Measurements from ENCODE around the gene NOP53.
"Not testable (repeated sequence)": the region's sequence is repeated elsewhere in the genome, so short reads cannot be mapped to it uniquely, and the experiment has no call there.

NOP53 gene

GRCh38 chr19:47756953-47757608 lies 11.7 kb downstream of the NOP53 start:
- no peaks in the 10 kb centered on the region for H3K27me3 Mint-ChIP-seq
- peaks cover 15% of the 10 kb centered on the region for H3K36me3 Mint-ChIP-seq
- H3K4me3 Mint-ChIP-seq = no peak overlapping the region

GRCh38 chr19:47757617-47758442 lies 12.5 kb downstream of the NOP53 start:
- no peaks in the 10 kb centered on the region for H3K9me3 Mint-ChIP-seq (ENCODE audit: low read depth)
- no peak overlapping the region for H3K4me3 Mint-ChIP-seq
- H3K4me1 Mint-ChIP-seq (ENCODE audit: low read depth) = no peaks in the 10 kb centered on the region
- no peak overlapping the region for H3K27ac Mint-ChIP-seq
- peaks cover 15% of the 10 kb centered on the region for H3K36me3 Mint-ChIP-seq
- no peaks in the 10 kb centered on the region for H3K27me3 Mint-ChIP-seq

More at GRCh38 chr19:47756953-47757608, 11.7 kb downstream of the NOP53 start:
- no peaks in the 10 kb centered on the region for H3K9me3 Mint-ChIP-seq (ENCODE audit: low read depth)
- no peaks in the 10 kb centered on the region for H3K4me1 Mint-ChIP-seq (ENCODE audit: low read depth)
- no peak overlapping the region for H3K27ac Mint-ChIP-seq

GRCh38 chr19:47758443-47758804 lies 13.1 kb downstream of the NOP53 start:
- Mint-ChIP-seq H3K27ac (peak overlapping the region; percentile 6), H3K9me3 (ENCODE audit: low read depth) (no peaks in the 10 kb centered on the region), H3K27me3 (no peaks in the 10 kb centered on the region), H3K4me1 (ENCODE audit: low read depth) (no peaks in the 10 kb centered on the region), H3K36me3 (peaks cover 13% of the 10 kb centered on the region), H3K4me3 (no peak overlapping the region)

GRCh38 chr19:47760632-47760999 lies 15.3 kb downstream of the NOP53 start:
- Mint-ChIP-seq H3K36me3 (peaks cover 9% of the 10 kb centered on the region), H3K27me3 (no peaks in the 10 kb centered on the region), H3K9me3 (ENCODE audit: low read depth) (no peaks in the 10 kb centered on the region), H3K27ac (no peak overlapping the region), H3K4me3 (no peak overlapping the region), H3K4me1 (ENCODE audit: low read depth) (no peaks in the 10 kb centered on the region)

- no peak overlapping the region for H3K27ac Mint-ChIP-seq
Measured at GRCh38 chr19:47761566-47761965, 16.2 kb downstream of the NOP53 start.

GRCh38 chr19:47762151-47762550 lies 16.8 kb downstream of the NOP53 start:
- Mint-ChIP-seq H3K36me3 (peaks cover 8% of the 10 kb centered on the region), H3K9me3 (ENCODE audit: low read depth) (no peaks in the 10 kb centered on the region), H3K27ac (no peak overlapping the region), H3K4me1 (ENCODE audit: low read depth) (no peaks in the 10 kb centered on the region), H3K4me3 (no peak overlapping the region), H3K27me3 (no peaks in the 10 kb centered on the region)

More at GRCh38 chr19:47761566-47761965, 16.2 kb downstream of the NOP53 start:
- H3K9me3 Mint-ChIP-seq (ENCODE audit: low read depth) = no peaks in the 10 kb centered on the region
- no peaks in the 10 kb centered on the region for H3K27me3 Mint-ChIP-seq
- no peak overlapping the region for H3K4me3 Mint-ChIP-seq
- H3K4me1 Mint-ChIP-seq (ENCODE audit: low read depth) = no peaks in the 10 kb centered on the region
- H3K36me3 Mint-ChIP-seq = peaks cover 9% of the 10 kb centered on the region

GRCh38 chr19:47762615-47763308 lies 17.4 kb downstream of the NOP53 start:
- Mint-ChIP-seq H3K9me3 (ENCODE audit: low read depth) (no peaks in the 10 kb centered on the region), H3K27ac (no peak overlapping the region), H3K4me3 (no peak overlapping the region), H3K4me1 (ENCODE audit: low read depth) (no peaks in the 10 kb centered on the region), H3K36me3 (peaks cover 7% of the 10 kb centered on the region), H3K27me3 (no peaks in the 10 kb centered on the region)

GRCh38 chr19:47764705-47765104 lies 19.4 kb downstream of the NOP53 start:
- H3K27me3 Mint-ChIP-seq; H3K4me1 Mint-ChIP-seq (ENCODE audit: low read depth); H3K9me3 Mint-ChIP-seq (ENCODE audit: low read depth); H3K4me3 Mint-ChIP-seq; H3K36me3 Mint-ChIP-seq; H3K27ac Mint-ChIP-seq: not testable (repeated sequence)

- Mint-ChIP-seq H3K27me3 (no peaks in the 10 kb centered on the region), H3K9me3 (ENCODE audit: low read depth) (no peaks in the 10 kb centered on the region), H3K4me3 (no peak overlapping the region), H3K27ac (no peak overlapping the region), H3K4me1 (ENCODE audit: low read depth) (no peaks in the 10 kb centered on the region), H3K36me3 (no peaks in the 10 kb centered on the region)
Measured at GRCh38 chr19:47765523-47766358, 20.4 kb downstream of the NOP53 start.

- H3K27me3 Mint-ChIP-seq = no peaks in the 10 kb centered on the region
- H3K36me3 Mint-ChIP-seq = no peaks in the 10 kb centered on the region
- no peaks in the 10 kb centered on the region for H3K4me1 Mint-ChIP-seq (ENCODE audit: low read depth)
- H3K27ac Mint-ChIP-seq = no peak overlapping the region
- no peak overlapping the region for H3K4me3 Mint-ChIP-seq
- no peaks in the 10 kb centered on the region for H3K9me3 Mint-ChIP-seq (ENCODE audit: low read depth)
Measured at GRCh38 chr19:47766359-47766620, 20.9 kb downstream of the NOP53 start.

- Mint-ChIP-seq H3K27ac (no peak overlapping the region), H3K4me3 (no peak overlapping the region), H3K36me3 (no peaks in the 10 kb centered on the region), H3K4me1 (ENCODE audit: low read depth) (no peaks in the 10 kb centered on the region), H3K27me3 (no peaks in the 10 kb centered on the region), H3K9me3 (ENCODE audit: low read depth) (no peaks in the 10 kb centered on the region)
Measured at GRCh38 chr19:47766670-47767069, 21.3 kb downstream of the NOP53 start.

GRCh38 chr19:47767349-47767748 lies 22.0 kb downstream of the NOP53 start:
- no peak overlapping the region for H3K4me3 Mint-ChIP-seq
- no peaks in the 10 kb centered on the region for H3K4me1 Mint-ChIP-seq (ENCODE audit: low read depth)
- H3K27me3 Mint-ChIP-seq = no peaks in the 10 kb centered on the region
- no peaks in the 10 kb centered on the region for H3K36me3 Mint-ChIP-seq
- H3K9me3 Mint-ChIP-seq (ENCODE audit: low read depth) = no peaks in the 10 kb centered on the region
- no peak overlapping the region for H3K27ac Mint-ChIP-seq

GRCh38 chr19:47768604-47769003 lies 23.3 kb downstream of the NOP53 start:
- Mint-ChIP-seq H3K27ac (no peak overlapping the region), H3K4me3 (no peak overlapping the region), H3K36me3 (no peaks in the 10 kb centered on the region), H3K4me1 (ENCODE audit: low read depth) (no peaks in the 10 kb centered on the region), H3K9me3 (ENCODE audit: low read depth) (no peaks in the 10 kb centered on the region), H3K27me3 (no peaks in the 10 kb centered on the region)

- H3K9me3 Mint-ChIP-seq (ENCODE audit: low read depth) = no peaks in the 10 kb centered on the region
- H3K36me3 Mint-ChIP-seq = no peaks in the 10 kb centered on the region
- no peak overlapping the region for H3K4me3 Mint-ChIP-seq
- no peak overlapping the region for H3K27ac Mint-ChIP-seq
- H3K4me1 Mint-ChIP-seq (ENCODE audit: low read depth) = no peaks in the 10 kb centered on the region
- H3K27me3 Mint-ChIP-seq = no peaks in the 10 kb centered on the region
Measured at GRCh38 chr19:47769534-47769933, 24.2 kb downstream of the NOP53 start.

GRCh38 chr19:47771291-47771690 lies 25.9 kb downstream of the NOP53 start:
- H3K36me3 Mint-ChIP-seq; H3K9me3 Mint-ChIP-seq (ENCODE audit: low read depth); H3K4me1 Mint-ChIP-seq (ENCODE audit: low read depth); H3K4me3 Mint-ChIP-seq; H3K27ac Mint-ChIP-seq; H3K27me3 Mint-ChIP-seq: not testable (repeated sequence)
